CD4-positive, alpha-beta T cell (primary cell): Measurements from ENCODE around the gene OR1L8. TPM values are rescaled to one million over a fixed set of nuclear protein-coding genes. Genes with fewer than 3 reads are reported as not detected.

Source experiments
- ATAC-seq: fragments of 200-7000 bp; cut with Tn5 transposase; one replicate; pipeline ENCODE4 v1.10.0; 2022; ENCODE audit warnings: mild to moderate bottlenecking; ENCODE audit not compliant: poor library complexity
- CTCF ChIA-PET: fragments of 350-600 bp; sonication (Branson Sonifier 250); formaldehyde crosslinking; loops from one replicate; lab custom pipeline; 2021; ENCODE audit warnings: antibody characterized with exemption, inconsistent platforms; lab: Charles Lee
- POLR2A ChIA-PET: fragments of 350-600 bp; sonication (Branson Sonifier 250); formaldehyde crosslinking; loops from one replicate; lab custom pipeline; 2021; ENCODE audit warnings: antibody characterized with exemption, inconsistent platforms; lab: Charles Lee
- DNase-seq, 14 experiments: peaks; one replicate each; pipeline ENCODE4 v3.0.0-alpha.2; 2013 to 2020; ENCODE audit warnings: mixed read lengths in 2 of 14
- H3K27ac ChIP-seq, 2 donors: one replicate each; pipeline versions ENCODE4 v1.5.1 to v1.7.0; 2013; ENCODE audit warnings: low read length in 2 of 2, low read depth in 1 of 2, mild to moderate bottlenecking in 1 of 2
- H3K27me3 ChIP-seq, 2 experiments: 1 replicate in 1 of 2; 2 replicates in 1 of 2; pipeline versions ENCODE4 v1.6.1 to v1.7.0; 2013; ENCODE audit warnings: low read length in 2 of 2, control low read depth in 1 of 2, mild to moderate bottlenecking in 1 of 2, moderate library complexity in 1 of 2; ENCODE audit not compliant: insufficient read depth in 2 of 2, control insufficient read depth in 1 of 2
- H3K36me3 ChIP-seq: one replicate; pipeline ENCODE4 v1.6.1; 2013; ENCODE audit warnings: low read length, control low read depth; ENCODE audit not compliant: insufficient read depth
- H3K4me1 ChIP-seq: one replicate; pipeline ENCODE4 v1.6.1; 2013; ENCODE audit warnings: low read length, control low read depth; ENCODE audit not compliant: insufficient read depth
- H3K4me3 ChIP-seq: one replicate; pipeline ENCODE4 v1.5.1; 2013; ENCODE audit warnings: mild to moderate bottlenecking, low read length, moderate library complexity
- H3K9me3 ChIP-seq, 2 experiments: 1 replicate in 1 of 2; 2 replicates in 1 of 2; pipeline versions ENCODE4 v1.6.1 to v1.7.0; 2013; ENCODE audit warnings: low read length in 2 of 2, mild to moderate bottlenecking in 2 of 2, control low read depth in 1 of 2, moderate library complexity in 1 of 2; ENCODE audit not compliant: control insufficient read depth in 1 of 2, insufficient read depth in 1 of 2
- H3K27ac Mint-ChIP-seq: one replicate; pipeline ENCODE4 v1.8.0; 2020; ENCODE audit warnings: mixed read lengths
- H3K27me3 Mint-ChIP-seq: one replicate; pipeline ENCODE4 v1.8.0; 2021; ENCODE audit warnings: mixed read lengths
- H3K36me3 Mint-ChIP-seq: one replicate; pipeline ENCODE4 v1.8.0; 2021; ENCODE audit warnings: low read depth, mixed read lengths
- H3K4me1 Mint-ChIP-seq: one replicate; pipeline ENCODE4 v1.8.0; 2021; ENCODE audit warnings: low read depth, mixed read lengths
- H3K4me3 Mint-ChIP-seq: one replicate; pipeline ENCODE4 v1.8.0; 2020; ENCODE audit warnings: mild to moderate bottlenecking, mixed read lengths
- H3K9me3 Mint-ChIP-seq: one replicate; pipeline ENCODE4 v1.8.0; 2020; ENCODE audit warnings: mixed read lengths
- intact Hi-C, 2 experiments: fragments of 100-400 bp; cut with DNase I in 1 of 2; cut with micrococcal nuclease in 1 of 2; formaldehyde crosslinking; loops; one replicate each; pipeline versions ENCODE4 v1.15.1 to v1.9.0; 2023 to 2025; cut with DNase I, micrococcal nuclease
- total RNA-seq, 174 experiments: library from RNA in 2 of 174; stranded (reverse) in 2 of 174; gene quantifications; one replicate each; pipeline ENCODE4 v1.2.3 and lab custom pipeline; 2021 to 2026
- TF ChIP-seq, protein P1 (sequence below): fragments of 200-600 bp; IDR thresholded peaks from one replicate; pipeline ENCODE4 v1.8.0; 2022; ENCODE audit warnings: antibody characterized with exemption, mild to moderate bottlenecking

The OR1L8 gene
- total RNA-seq, 2 experiments from 2014 or later: not detected

GRCh38 chr9:122519376-122519775 lies 63.8 kb downstream of the OR1L8 start:
- intact Hi-C loops: no loop called here

GRCh38 chr9:122518841-122519240 lies 64.3 kb downstream of the OR1L8 start, which contains the start of gene OR1J4:
TSS of gene OR1J4 (plus strand) at chr9:122519141. CDS start at chr9:122519141, 0 bp downstream.
- Mint-ChIP-seq H3K27ac (no peak within 1 kb of the TSS), H3K4me1 (no peaks in the 10 kb centered on the region), H3K36me3 (no peaks in the 10 kb centered on the region), H3K27me3 (peaks cover 21% of the 10 kb centered on the region), H3K4me3 (no peak within 1 kb of the TSS), H3K9me3 (no peaks in the 10 kb centered on the region)
- Histone ChIP-seq H3K27me3 (peaks cover 4 to 12% of the 10 kb centered on the region in 2 experiments), H3K4me3 (no peak within 1 kb of the TSS), H3K36me3 (no peaks in the 10 kb centered on the region), H3K27ac (no peak within 1 kb of the TSS), H3K9me3 (no peaks in the 10 kb centered on the region), H3K4me1 (no peaks in the 10 kb centered on the region)
- intact Hi-C loops: no loop called here
- ATAC-seq (no peak), DNase-seq (no peak)
- POLR2A ChIA-PET: no interaction called here
- TF ChIP-seq, protein P1, sequence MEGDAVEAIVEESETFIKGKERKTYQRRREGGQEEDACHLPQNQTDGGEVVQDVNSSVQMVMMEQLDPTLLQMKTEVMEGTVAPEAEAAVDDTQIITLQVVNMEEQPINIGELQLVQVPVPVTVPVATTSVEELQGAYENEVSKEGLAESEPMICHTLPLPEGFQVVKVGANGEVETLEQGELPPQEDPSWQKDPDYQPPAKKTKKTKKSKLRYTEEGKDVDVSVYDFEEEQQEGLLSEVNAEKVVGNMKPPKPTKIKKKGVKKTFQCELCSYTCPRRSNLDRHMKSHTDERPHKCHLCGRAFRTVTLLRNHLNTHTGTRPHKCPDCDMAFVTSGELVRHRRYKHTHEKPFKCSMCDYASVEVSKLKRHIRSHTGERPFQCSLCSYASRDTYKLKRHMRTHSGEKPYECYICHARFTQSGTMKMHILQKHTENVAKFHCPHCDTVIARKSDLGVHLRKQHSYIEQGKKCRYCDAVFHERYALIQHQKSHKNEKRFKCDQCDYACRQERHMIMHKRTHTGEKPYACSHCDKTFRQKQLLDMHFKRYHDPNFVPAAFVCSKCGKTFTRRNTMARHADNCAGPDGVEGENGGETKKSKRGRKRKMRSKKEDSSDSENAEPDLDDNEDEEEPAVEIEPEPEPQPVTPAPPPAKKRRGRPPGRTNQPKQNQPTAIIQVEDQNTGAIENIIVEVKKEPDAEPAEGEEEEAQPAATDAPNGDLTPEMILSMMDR: no peak
- CTCF ChIA-PET: no interaction called here

More at GRCh38 chr9:122519376-122519775, 63.8 kb downstream of the OR1L8 start:
- Mint-ChIP-seq H3K27ac (no peak overlapping the region), H3K4me1 (no peaks in the 10 kb centered on the region), H3K4me3 (no peak overlapping the region), H3K9me3 (no peaks in the 10 kb centered on the region), H3K27me3 (peaks cover 23% of the 10 kb centered on the region), H3K36me3 (no peaks in the 10 kb centered on the region)
- H3K27ac ChIP-seq: no peak overlapping the region
- H3K4me1 ChIP-seq: no peaks in the 10 kb centered on the region
- no peaks in the 10 kb centered on the region for H3K9me3 ChIP-seq
- DNase-seq (no peak), ATAC-seq (no peak)
- TF ChIP-seq, protein P1: no peak
- ChIA-PET POLR2A (no interaction called here), CTCF (no interaction called here)
- H3K27me3 ChIP-seq: peaks cover 4 to 12% of the 10 kb centered on the region in 2 experiments
- H3K4me3 ChIP-seq: no peak overlapping the region
- H3K36me3 ChIP-seq: no peaks in the 10 kb centered on the region

DNA sequence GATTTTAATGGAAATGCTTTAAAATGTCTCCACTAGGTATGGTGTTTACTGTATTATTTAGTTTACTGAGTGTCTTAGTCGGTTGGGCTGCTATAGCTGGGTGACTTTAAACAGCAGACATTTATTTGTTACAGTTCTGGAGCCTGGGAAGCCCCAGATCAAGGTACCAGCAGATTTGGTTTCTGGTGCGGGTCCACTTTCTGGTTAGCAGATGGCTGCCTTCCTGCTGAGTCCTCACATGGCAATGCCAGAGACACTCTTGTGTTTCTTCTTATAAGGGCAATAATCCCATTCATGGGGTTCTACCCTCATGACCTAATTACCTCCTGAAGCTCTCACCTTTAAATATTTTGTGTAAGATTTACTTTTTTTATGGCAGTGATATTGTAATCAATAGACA lies 65.0 kb downstream of the OR1L8 start:
- Histone ChIP-seq H3K9me3 (no peaks in the 10 kb centered on the region), H3K27me3 (peaks cover 3 to 12% of the 10 kb centered on the region in 2 experiments), H3K4me3 (no peak overlapping the region), H3K27ac (no peak overlapping the region), H3K4me1 (no peaks in the 10 kb centered on the region), H3K36me3 (no peaks in the 10 kb centered on the region)
- ChIA-PET CTCF (no interaction called here), POLR2A (no interaction called here)
- Mint-ChIP-seq H3K9me3 (no peaks in the 10 kb centered on the region), H3K36me3 (no peaks in the 10 kb centered on the region), H3K4me1 (no peaks in the 10 kb centered on the region), H3K27ac (no peak overlapping the region), H3K27me3 (peaks cover 16% of the 10 kb centered on the region), H3K4me3 (no peak overlapping the region)
- intact Hi-C loops: no loop called here
- ATAC-seq (no peak), DNase-seq (no peak)
- TF ChIP-seq, protein P1: no peak

Other genes starting within 250 kb of the OR1L8 start
- under 1 TPM; 0.14 to 0.27 TPM for gene PTGS1, start 212.4 kb downstream of the OR1L8 start, total RNA-seq
- gene OR1J1, start 105.5 kb downstream of the OR1L8 start, total RNA-seq: not detected
- gene OR1J2, start 72.6 kb downstream of the OR1L8 start, total RNA-seq: not detected
- not detected for gene OR1J4, start 64.2 kb downstream of the OR1L8 start, total RNA-seq
- not detected for gene OR1N1, start 56.1 kb downstream of the OR1L8 start, total RNA-seq
- not detected for gene OR1N2, start 30.3 kb downstream of the OR1L8 start, total RNA-seq
- not detected for gene OR1Q1, start 31.4 kb upstream of the OR1L8 start, total RNA-seq
- not detected for gene OR1B1, start 74.2 kb upstream of the OR1L8 start, total RNA-seq
- not detected for gene OR1L1, start 78.3 kb upstream of the OR1L8 start, total RNA-seq
- gene OR1L3, start 91.7 kb upstream of the OR1L8 start, total RNA-seq: not detected
- not detected for gene OR1L4, start 140.6 kb upstream of the OR1L8 start, total RNA-seq
- not detected for gene OR1L6, start 158.9 kb upstream of the OR1L8 start, total RNA-seq
- gene OR5C1, start 205.5 kb upstream of the OR1L8 start, total RNA-seq: not detected
- gene OR1K1, start 216.7 kb upstream of the OR1L8 start, total RNA-seq: not detected
- 10 to 100 TPM; 26.6 to 27.3 TPM for gene PDCL, start 245.2 kb upstream of the OR1L8 start, total RNA-seq